BLaER1 (cell line): ENCODE data around the gene OSBPL6.

Experiments
- H3K27ac ChIP-seq: shearing (Covaris generic); formaldehyde crosslinking; 2 replicates; pipeline ENCODE4 v1.8.1; 2022
- H3K27me3 ChIP-seq: shearing (Covaris generic); formaldehyde crosslinking; 2 replicates; pipeline ENCODE4 v1.8.1; 2022
- H3K36me3 ChIP-seq: shearing (Covaris generic); formaldehyde crosslinking; 2 replicates; pipeline ENCODE4 v1.8.1; 2022
- H3K4me1 ChIP-seq: shearing (Covaris generic); formaldehyde crosslinking; 2 replicates; pipeline ENCODE4 v1.8.1; 2022
- H3K4me2 ChIP-seq: shearing (Covaris generic); formaldehyde crosslinking; 2 replicates; pipeline ENCODE4 v1.8.1; 2022
- H3K4me3 ChIP-seq: shearing (Covaris generic); formaldehyde crosslinking; 2 replicates; pipeline ENCODE4 v1.8.1; 2022
- H3K9ac ChIP-seq: shearing (Covaris generic); formaldehyde crosslinking; 2 replicates; pipeline ENCODE4 v1.8.1; 2022
- H3K9me3 ChIP-seq: shearing (Covaris generic); formaldehyde crosslinking; 2 replicates; pipeline ENCODE4 v1.8.1; 2022
- H4K20me1 ChIP-seq: shearing (Covaris generic); formaldehyde crosslinking; 2 replicates; pipeline ENCODE4 v1.8.1; 2022
- Cebpa-rat ChIP-seq: shearing (Covaris generic); IDR thresholded peaks from 2 replicates; pipeline ENCODE4 v1.8.1; 2022

OSBPL6 gene

DNA sequence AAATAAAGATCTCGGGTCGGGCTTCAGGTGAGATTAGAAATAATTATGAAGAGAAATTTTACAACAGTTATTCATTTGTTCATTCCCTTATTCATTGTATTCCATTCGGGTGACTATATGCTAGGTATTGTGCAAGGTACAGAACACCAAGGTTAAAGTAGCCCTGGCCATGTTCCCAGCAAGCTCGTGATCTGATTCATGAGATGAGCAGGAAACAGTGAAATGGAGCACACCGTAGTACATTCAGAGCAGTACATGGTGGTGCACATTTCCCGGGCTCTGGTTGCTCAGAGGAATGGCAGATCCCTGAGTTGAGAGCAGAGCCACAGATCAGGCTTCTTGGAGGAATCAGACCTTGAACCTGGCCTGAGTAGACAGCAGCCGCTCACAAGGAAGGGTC is 168.9 kb downstream of the OSBPL6 start:
- H3K27me3 ChIP-seq: no peaks in the 10 kb centered on the region
- no peak overlapping the region for H3K27ac ChIP-seq
- H4K20me1 ChIP-seq: no peaks in the 10 kb centered on the region
- no peaks in the 10 kb centered on the region for H3K4me1 ChIP-seq
- H3K9ac ChIP-seq: no peak overlapping the region
- no peak overlapping the region for H3K4me3 ChIP-seq
- H3K36me3 ChIP-seq: no peaks in the 10 kb centered on the region
- no peak for TF ChIP-seq Cebpa-rat
- H3K9me3 ChIP-seq: peaks cover 4% of the 10 kb centered on the region; the same call in 1 of the 2 replicates
- no peak overlapping the region for H3K4me2 ChIP-seq

DNA sequence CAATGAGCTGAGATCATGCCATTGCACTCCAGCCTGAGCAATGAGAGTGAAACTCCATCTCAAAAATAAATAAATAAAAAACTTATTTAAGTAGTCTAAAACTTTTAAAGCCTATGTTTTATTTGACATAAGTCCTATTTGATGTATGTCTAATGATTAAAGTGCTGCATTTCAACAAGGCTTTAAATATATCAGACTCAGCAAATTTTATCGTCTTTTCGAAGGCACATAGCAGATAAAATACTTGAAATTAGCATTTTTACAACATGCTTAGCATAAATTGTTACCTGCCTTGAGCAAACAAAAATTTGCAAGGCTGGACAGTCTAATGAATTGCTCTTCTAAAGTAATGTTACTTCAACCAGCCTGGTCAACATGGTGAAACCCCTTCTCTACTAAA is 170.8 kb downstream of the OSBPL6 start:
- Histone ChIP-seq H4K20me1 (no peaks in the 10 kb centered on the region), H3K27ac (no peak overlapping the region), H3K4me3 (no peak overlapping the region), H3K4me1 (no peaks in the 10 kb centered on the region), H3K4me2 (no peak overlapping the region), H3K9me3 (no peaks in the 10 kb centered on the region), H3K27me3 (no peaks in the 10 kb centered on the region), H3K9ac (no peak overlapping the region), H3K36me3 (no peaks in the 10 kb centered on the region)
- no peak for TF ChIP-seq Cebpa-rat

DNA sequence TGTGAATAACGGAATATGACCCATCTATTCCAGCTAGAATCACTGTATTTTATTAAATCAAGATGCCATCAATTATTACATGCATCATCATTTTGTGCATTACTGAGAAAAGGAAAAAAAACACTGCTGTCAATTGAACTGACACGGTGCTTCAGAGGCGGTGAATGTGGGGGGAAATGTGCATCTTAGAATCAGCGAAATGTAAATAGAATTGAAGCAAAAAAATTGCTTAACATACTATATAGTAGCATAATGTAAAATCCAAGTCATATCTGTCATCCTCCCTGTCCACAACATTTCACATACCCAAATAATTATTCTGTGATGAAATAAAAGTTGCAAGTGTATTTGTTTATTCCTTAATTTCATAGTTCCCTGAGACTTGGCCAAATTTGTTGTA is 172.1 kb downstream of the OSBPL6 start:
- TF ChIP-seq Cebpa-rat: no peak
- H3K27ac ChIP-seq: no peak overlapping the region

DNA sequence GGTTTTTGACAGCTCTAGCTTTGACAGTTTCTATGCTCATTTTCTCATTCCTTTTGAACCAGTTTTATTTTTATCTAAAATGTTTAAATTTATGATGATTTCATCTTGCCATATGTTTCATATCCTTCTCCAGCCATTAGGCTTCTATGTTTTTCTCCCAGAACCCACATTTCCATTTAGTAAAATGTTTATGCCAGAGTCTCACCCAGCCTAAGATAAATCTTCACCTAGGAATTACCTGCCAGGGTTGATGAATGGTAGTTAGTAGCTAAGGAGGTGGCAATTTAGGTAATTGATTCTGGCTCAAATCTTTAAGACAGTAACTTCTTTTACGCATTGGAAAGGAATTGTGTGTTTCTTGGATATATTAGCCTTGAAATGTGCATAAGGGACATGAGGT is 173.0 kb downstream of the OSBPL6 start:
- no peaks in the 10 kb centered on the region for H3K4me1 ChIP-seq

More for the DNA sequence above, 172.1 kb downstream of the OSBPL6 start:
- no peaks in the 10 kb centered on the region for H3K4me1 ChIP-seq
- no peaks in the 10 kb centered on the region for H3K36me3 ChIP-seq
- H3K9me3 ChIP-seq: no peaks in the 10 kb centered on the region
- H4K20me1 ChIP-seq: no peaks in the 10 kb centered on the region
- H3K4me2 ChIP-seq: no peak overlapping the region
- no peak overlapping the region for H3K4me3 ChIP-seq
- no peaks in the 10 kb centered on the region for H3K27me3 ChIP-seq
- H3K9ac ChIP-seq: no peak overlapping the region

DNA sequence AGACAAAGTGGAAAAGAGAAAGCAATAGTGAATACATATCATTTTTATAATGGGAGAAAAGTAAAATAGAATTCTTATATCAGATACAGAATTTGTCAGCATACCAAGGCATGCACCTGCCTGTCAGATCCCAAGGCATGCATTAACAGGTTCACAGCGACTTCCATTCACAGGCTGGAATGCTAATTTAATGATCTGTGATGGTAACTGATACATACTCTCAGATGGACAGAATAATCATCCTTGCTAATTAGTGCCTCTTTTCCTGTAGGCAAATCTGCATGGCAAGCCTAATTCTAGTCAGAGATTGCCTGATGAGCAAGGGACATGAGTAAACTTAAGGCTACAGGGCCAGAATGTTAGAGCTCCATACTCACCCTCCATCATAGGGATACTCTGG is 180.6 kb downstream of the OSBPL6 start:
- H3K27ac ChIP-seq: no peak overlapping the region
- H3K4me2 ChIP-seq: no peak overlapping the region
- H4K20me1 ChIP-seq: no peaks in the 10 kb centered on the region
- no peak for TF ChIP-seq Cebpa-rat
- no peak overlapping the region for H3K9ac ChIP-seq
- 0 out of 2 replicates have a peak, but pooled peaks cover 4% of the 10 kb centered on the region for H3K4me1 ChIP-seq
- no peaks in the 10 kb centered on the region for H3K27me3 ChIP-seq
- no peaks in the 10 kb centered on the region for H3K36me3 ChIP-seq
- H3K9me3 ChIP-seq: no peaks in the 10 kb centered on the region
- H3K4me3 ChIP-seq: no peak overlapping the region

More for the DNA sequence above, 173.0 kb downstream of the OSBPL6 start:
- H3K9me3 ChIP-seq: no peaks in the 10 kb centered on the region
- H3K9ac ChIP-seq: no peak overlapping the region
- TF ChIP-seq Cebpa-rat: no peak
- no peaks in the 10 kb centered on the region for H3K36me3 ChIP-seq
- no peak overlapping the region for H3K4me3 ChIP-seq
- no peak overlapping the region for H3K4me2 ChIP-seq
- H4K20me1 ChIP-seq: no peaks in the 10 kb centered on the region
- H3K27ac ChIP-seq: no peak overlapping the region
- no peaks in the 10 kb centered on the region for H3K27me3 ChIP-seq

DNA sequence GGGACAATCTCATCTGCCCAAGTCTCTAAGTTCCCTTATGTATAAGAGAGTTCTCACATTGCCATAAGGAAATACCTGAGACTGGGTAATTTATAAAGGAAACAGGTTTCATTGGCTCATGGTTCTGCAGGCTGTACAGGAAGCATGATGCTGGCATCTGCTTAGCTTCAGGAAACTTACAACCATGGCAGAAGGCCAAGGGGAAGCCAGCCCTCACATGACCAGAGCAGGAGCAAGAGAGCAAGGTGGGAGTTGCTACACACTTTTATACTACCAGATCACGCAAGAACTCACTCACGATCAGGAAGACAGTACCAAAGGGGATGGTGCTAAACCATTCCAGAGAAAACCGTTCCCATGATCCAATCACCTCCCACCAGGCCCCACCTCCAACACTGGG is 182.7 kb downstream of the OSBPL6 start:
- H3K9me3 ChIP-seq: no peaks in the 10 kb centered on the region
- H3K4me2 ChIP-seq: no peak overlapping the region
- H4K20me1 ChIP-seq: no peaks in the 10 kb centered on the region
- H3K27ac ChIP-seq: no peak overlapping the region
- no peak overlapping the region for H3K9ac ChIP-seq
- no peak for TF ChIP-seq Cebpa-rat
- H3K27me3 ChIP-seq: no peaks in the 10 kb centered on the region
- no peaks in the 10 kb centered on the region for H3K36me3 ChIP-seq
- 0 out of 2 replicates have a peak, but pooled peaks cover 4% of the 10 kb centered on the region for H3K4me1 ChIP-seq
- no peak overlapping the region for H3K4me3 ChIP-seq

DNA sequence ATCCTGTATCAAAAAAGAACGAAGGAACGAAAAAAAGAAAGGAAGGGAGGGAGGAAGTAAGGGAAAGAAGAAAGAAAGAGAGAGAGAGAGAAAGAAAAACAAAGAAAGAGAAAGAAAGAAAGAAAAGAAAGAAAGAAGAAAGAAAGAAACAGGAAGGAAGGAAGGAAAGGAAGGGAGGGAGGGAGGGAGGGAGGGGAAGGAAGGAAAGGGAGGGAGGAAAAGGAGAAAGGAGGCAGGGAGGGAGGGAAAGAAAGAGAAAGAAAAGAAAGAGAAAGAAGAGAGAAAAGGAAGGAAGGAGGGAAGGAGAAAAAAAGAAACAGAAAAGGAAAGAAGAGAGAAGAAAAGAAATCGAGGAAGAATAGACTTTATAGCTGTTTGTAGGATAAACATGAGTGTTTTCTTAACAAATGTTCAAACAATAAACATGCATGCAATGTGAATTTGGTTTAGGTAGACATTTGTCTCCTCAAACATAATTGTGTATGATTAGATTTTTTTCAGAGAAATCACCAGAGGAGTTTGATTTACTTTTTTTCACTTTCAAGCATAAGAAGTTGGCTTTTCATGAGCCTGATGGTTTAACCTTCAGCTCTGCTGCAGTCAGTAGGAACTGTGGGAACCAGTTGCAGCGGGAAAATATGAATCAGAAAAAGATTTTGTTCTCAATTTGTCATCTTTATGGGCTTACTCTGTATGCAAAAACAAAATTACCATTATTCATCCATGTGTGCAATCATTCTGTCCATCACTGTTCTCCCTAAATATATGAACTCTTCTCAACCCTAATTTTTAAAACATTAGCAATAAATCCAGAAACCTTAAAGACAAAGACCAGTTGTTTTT is 185.1 kb downstream of the OSBPL6 start:
- Histone ChIP-seq H3K9ac (no peak overlapping the region), H3K4me2 (no peak overlapping the region), H3K4me3 (no peak overlapping the region), H3K9me3 (no peaks in the 10 kb centered on the region), H3K4me1 (0 out of 2 replicates have a peak, but pooled peaks cover 4% of the 10 kb centered on the region), H3K27ac (no peak overlapping the region), H3K27me3 (no peaks in the 10 kb centered on the region), H4K20me1 (no peaks in the 10 kb centered on the region), H3K36me3 (no peaks in the 10 kb centered on the region)
- TF ChIP-seq Cebpa-rat: no peak

DNA sequence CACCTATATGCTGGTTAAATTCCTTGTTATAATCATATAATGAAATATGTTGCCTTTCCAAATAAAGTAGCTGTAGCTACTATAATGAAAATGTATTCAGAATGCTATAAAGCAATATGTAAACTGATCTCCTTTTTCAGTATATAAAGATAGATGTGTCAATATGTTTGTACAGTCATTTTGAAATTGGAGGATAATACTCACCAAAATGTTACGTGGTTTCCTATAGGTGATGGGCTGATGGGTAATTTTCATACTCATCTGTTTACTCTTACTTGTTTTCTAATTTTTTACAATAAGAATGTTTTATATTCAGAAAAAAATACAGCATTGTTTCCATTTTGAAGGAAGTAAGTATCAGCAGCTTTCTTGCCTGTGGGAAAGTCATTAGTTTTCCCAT is 186.5 kb downstream of the OSBPL6 start:
- Histone ChIP-seq H3K4me1 (0 out of 2 replicates have a peak, but pooled peaks cover 4% of the 10 kb centered on the region), H4K20me1 (no peaks in the 10 kb centered on the region), H3K4me2 (no peak overlapping the region), H3K4me3 (no peak overlapping the region), H3K27ac (no peak overlapping the region), H3K36me3 (no peaks in the 10 kb centered on the region), H3K9me3 (no peaks in the 10 kb centered on the region), H3K9ac (no peak overlapping the region), H3K27me3 (no peaks in the 10 kb centered on the region)
- TF ChIP-seq Cebpa-rat: no peak

DNA sequence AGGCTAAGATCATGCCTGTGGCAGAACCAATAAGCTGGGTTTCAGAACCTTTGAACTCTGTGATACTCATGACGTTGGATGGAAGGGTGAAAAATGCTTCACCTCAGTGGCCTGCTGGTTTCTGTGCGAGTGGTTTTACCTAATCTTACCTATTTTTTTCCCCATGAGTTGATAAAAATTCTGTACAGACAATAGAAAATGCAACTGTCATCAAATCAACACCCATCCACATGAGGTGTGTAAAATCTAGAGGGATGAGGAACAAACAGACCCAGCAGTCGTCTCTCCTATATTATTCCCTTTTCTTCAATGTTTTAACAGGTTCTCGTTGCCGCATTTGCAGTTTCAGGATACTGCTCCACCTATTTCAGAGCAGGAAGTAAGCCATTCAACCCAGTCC is 189.4 kb downstream of the OSBPL6 start:
- no peaks in the 10 kb centered on the region for H3K36me3 ChIP-seq
- no peaks in the 10 kb centered on the region for H3K9me3 ChIP-seq
- TF ChIP-seq Cebpa-rat: no peak
- H3K27ac ChIP-seq: no peak overlapping the region
- H3K9ac ChIP-seq: no peak overlapping the region
- no peak overlapping the region for H3K4me2 ChIP-seq
- H4K20me1 ChIP-seq: no peaks in the 10 kb centered on the region
- no peak overlapping the region for H3K4me3 ChIP-seq
- H3K4me1 ChIP-seq: no peaks in the 10 kb centered on the region
- no peaks in the 10 kb centered on the region for H3K27me3 ChIP-seq

DNA sequence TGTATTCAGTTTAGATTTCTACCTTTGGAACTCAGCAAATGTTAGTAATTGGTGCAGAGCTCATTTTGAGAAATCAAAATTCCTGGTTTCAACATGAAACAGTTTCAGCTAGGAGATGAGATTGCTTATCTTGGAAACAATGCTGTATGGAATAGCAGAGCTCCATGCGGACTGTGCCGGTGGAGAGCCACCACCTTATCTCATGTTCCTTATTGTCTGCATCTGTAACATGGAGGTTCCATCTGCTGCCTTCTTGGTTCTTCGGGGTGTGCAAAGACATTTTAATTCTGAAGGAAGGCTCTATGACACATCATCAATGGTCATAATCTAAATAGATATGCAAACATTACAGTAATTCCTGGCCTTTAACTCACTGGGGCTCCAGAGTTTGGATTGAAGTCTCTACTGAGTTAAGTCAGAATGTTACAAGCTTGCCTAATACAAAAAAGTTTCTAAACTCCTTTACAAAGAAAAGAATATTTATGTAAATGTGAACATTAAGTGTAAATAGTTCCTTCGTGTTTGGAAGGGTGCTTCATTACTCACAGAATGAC is 191.4 kb downstream of the OSBPL6 start:
- Histone ChIP-seq H3K27me3 (no peaks in the 10 kb centered on the region), H3K9ac (no peak overlapping the region), H3K36me3 (no peaks in the 10 kb centered on the region), H4K20me1 (no peaks in the 10 kb centered on the region), H3K9me3 (no peaks in the 10 kb centered on the region), H3K4me2 (no peak overlapping the region), H3K4me3 (no peak overlapping the region), H3K27ac (no peak overlapping the region), H3K4me1 (no peaks in the 10 kb centered on the region)
- no peak for TF ChIP-seq Cebpa-rat
